ENCODE measurements around the gene RILP. TPM values are rescaled to one million over a fixed set of nuclear protein-coding genes. Genes with fewer than 3 reads are reported as not detected.

The RILP gene
- total RNA-seq, 1 experiment from 2014 or later, result 4.9 TPM

DNA sequence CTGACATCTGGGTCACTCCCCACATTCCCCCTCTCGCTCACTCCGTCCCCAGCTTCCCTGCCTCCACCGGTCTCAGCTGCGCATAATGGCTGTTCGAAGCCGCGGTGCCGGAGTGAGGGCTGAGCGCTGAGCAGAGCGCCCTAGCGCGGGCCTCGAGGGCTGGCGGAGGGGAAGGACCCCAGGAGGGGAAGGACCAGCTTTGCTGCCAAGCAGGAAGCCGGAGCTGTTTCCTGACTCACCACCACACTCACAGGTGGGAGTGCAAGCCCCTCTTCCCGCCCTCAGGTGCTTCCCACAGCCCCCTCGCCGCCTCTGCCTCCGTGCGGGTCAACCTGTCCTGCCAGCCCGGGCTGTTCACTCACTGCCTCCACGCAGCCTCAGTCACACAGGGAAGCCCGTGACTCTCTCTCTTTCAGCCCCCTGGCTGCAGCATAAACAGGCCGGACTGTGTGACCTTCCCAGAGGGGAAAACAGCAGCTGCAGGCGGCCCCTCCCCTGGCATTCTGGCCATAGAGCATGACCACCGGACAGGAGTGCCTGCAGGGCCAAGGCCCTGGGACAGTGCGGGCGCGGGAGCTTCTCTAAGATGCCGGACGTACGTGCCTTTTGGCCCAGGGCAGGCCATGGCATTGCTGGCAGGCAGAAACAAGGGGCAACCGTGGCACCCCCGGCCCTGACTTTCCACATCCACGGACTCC is 44.7 kb downstream of the RILP start:
- DNase-seq (ENCODE audit: low spot score), result no peak

GRCh38 chr17:1601571-1601970 is 48.1 kb downstream of the RILP start:
- no peak for DNase-seq (ENCODE audit: low spot score)

DNA sequence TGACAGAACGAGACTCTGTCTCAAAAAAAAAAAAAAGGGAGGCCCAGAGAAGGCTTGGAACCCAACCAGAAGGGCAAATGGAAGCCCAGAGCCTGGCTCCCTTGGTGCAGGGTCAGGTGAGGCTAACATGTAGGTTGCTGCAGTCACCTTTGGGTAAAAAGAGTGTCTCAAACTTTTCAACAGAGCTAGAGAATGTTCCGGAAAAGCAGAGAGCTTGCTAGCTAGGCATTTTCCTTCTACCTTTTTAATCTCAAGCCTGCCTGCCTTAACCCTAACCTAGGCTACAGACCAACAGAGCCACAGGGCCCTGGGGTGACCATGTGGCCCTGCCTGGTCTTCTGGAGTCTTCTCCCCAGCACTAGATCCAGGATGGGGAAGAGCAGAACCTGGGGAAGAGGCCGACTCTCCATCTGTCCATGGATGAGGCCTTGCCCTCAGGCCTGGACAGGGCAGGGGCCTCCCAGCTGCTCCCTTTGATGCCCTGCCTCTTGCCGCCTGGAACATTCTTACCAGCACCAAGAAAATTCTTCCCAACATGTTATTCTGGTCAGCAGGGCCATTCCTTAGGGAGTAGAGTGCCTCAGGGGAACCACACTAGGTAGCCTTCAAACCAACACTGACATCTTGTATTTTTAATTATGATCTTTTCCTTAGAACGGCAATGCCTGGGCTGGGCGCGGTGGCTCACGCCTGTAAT is 51.1 kb downstream of the RILP start:
- DNase-seq (ENCODE audit: low spot score), result no peak

DNA sequence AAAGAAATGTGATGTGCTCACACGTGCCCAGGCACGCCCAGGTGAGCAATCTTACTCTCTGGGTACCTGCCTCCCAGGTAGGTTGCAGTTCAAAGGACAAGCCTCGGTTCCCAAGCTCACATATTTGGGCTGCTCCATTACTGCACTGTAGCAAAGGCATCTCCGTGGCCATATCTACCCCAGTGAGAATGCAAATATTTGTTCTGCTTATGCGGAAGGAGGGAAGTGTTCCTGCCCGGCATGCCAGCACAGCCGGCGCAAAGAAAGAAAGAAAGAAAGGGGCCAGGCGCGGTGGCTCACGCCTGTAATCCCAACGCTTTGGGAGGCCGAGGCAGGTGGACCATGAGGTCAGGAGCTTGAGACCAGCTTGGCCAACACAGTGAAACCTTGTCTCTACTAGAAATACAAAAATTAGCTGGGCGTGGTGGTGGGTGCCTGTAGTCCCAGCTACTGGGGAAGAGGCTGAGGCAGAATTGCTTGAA is 51.8 kb downstream of the RILP start:
- DNase-seq (ENCODE audit: low spot score), result no peak

Other genes with a start within 250 kb of the RILP start
- 618 and 659 TPM in 2 replicates for gene YWHAE, start 249.6 kb downstream of the RILP start, total RNA-seq (2014; rRNA removed; shearing (Covaris generic))
- gene CRK, start 193.6 kb downstream of the RILP start, total RNA-seq (2014; rRNA removed; shearing (Covaris generic)), result 70.9 and 80.5 TPM in 2 replicates
- 53.1 and 53.4 TPM in 2 replicates for gene MYO1C, start 157.2 kb downstream of the RILP start, total RNA-seq (2014; rRNA removed; shearing (Covaris generic))
- gene INPP5K, start 133.3 kb downstream of the RILP start, total RNA-seq (2014; rRNA removed; shearing (Covaris generic)), result 34.1 and 47.0 TPM in 2 replicates
- 21.8 and 30.5 TPM in 2 replicates for gene PITPNA, start 87.1 kb downstream of the RILP start, total RNA-seq (2014; rRNA removed; shearing (Covaris generic))
- gene SLC43A2, start 21.0 kb downstream of the RILP start, total RNA-seq (2014; rRNA removed; shearing (Covaris generic)), result 2.9 and 4.7 TPM in 2 replicates
- 0.06 TPM in 1 of 2 replicates, not detected in the other for gene SCARF1, start 4.1 kb downstream of the RILP start, total RNA-seq (2014; rRNA removed; shearing (Covaris generic))
- gene PRPF8, start 35.0 kb upstream of the RILP start, total RNA-seq (2014; rRNA removed; shearing (Covaris generic)), result 77.5 and 84.5 TPM in 2 replicates
- 1.2 and 1.4 TPM in 2 replicates for gene TLCD2, start 60.5 kb upstream of the RILP start, total RNA-seq (2014; rRNA removed; shearing (Covaris generic))
- gene WDR81, start 74.8 kb upstream of the RILP start, total RNA-seq (2014; rRNA removed; shearing (Covaris generic)), result 10.1 and 10.5 TPM in 2 replicates
- not detected in 2 replicates for gene SERPINF2, start 93.0 kb upstream of the RILP start, total RNA-seq (2014; rRNA removed; shearing (Covaris generic))
- gene SERPINF1, start 112.2 kb upstream of the RILP start, total RNA-seq (2014; rRNA removed; shearing (Covaris generic)), result 0.74 and 12.0 TPM in 2 replicates
- gene SMYD4, start 180.0 kb upstream of the RILP start, total RNA-seq (2014; rRNA removed; shearing (Covaris generic)), result 7.9 and 8.5 TPM in 2 replicates
- gene RPA1, start 180.1 kb upstream of the RILP start, total RNA-seq (2014; rRNA removed; shearing (Covaris generic)), result 29.0 and 40.3 TPM in 2 replicates